ENCODE results near the gene COL24A1. TPM values are rescaled to one million over a fixed set of nuclear protein-coding genes. Genes with fewer than 3 reads are reported as not detected.
A peak's percentile ranks its signal among the peaks of the same experiment; 100 is the strongest.

COL24A1 gene
- total and polyA plus RNA-seq, 2 experiments from 2014 or later, result 0.32 to 0.54 TPM

GRCh38 chr1:86000601-86001000 lies 156.0 kb downstream of the COL24A1 start:
- Histone ChIP-seq H3K27ac (no peak overlapping the region), H3K4me1 (ENCODE audit: low read depth) (no peaks in the 10 kb centered on the region)
- DNase-seq (ENCODE audit: low read depth in 1 of 2, low spot score in 1 of 2), result no peak

GRCh38 chr1:85998105-85998855 lies 158.3 kb downstream of the COL24A1 start:
- H3K9me3 ChIP-seq (ENCODE audit: low read depth), result no peaks in the 10 kb centered on the region
- H3K4me1 ChIP-seq (ENCODE audit: low read depth), result no peaks in the 10 kb centered on the region
- TF ChIP-seq CTCF (IDR thresholded peaks at IDR 0.05; ENCODE audit: low read depth, low read length), result no peak
- no peak overlapping the region for H3K27ac ChIP-seq
- H3K4me3 ChIP-seq, result no peak overlapping the region
- H3K27me3 ChIP-seq, result no peaks in the 10 kb centered on the region
- no peak for DNase-seq (ENCODE audit: low read depth in 1 of 2, low spot score in 1 of 2)
- no peaks in the 10 kb centered on the region for H3K36me3 ChIP-seq

More at GRCh38 chr1:86000601-86001000, 156.0 kb downstream of the COL24A1 start:
- H3K27me3 ChIP-seq, result no peaks in the 10 kb centered on the region
- H3K4me3 ChIP-seq, result no peak overlapping the region
- no peaks in the 10 kb centered on the region for H3K9me3 ChIP-seq (ENCODE audit: low read depth)
- no peak for TF ChIP-seq CTCF (IDR thresholded peaks at IDR 0.05; ENCODE audit: low read depth, low read length)
- H3K36me3 ChIP-seq, result no peaks in the 10 kb centered on the region

GRCh38 chr1:85992791-85993190 lies 163.8 kb downstream of the COL24A1 start:
- Histone ChIP-seq H3K27me3 (no peaks in the 10 kb centered on the region), H3K9me3 (ENCODE audit: low read depth) (no peaks in the 10 kb centered on the region), H3K4me3 (no peak overlapping the region), H3K4me1 (ENCODE audit: low read depth) (no peaks in the 10 kb centered on the region), H3K36me3 (no peaks in the 10 kb centered on the region), H3K27ac (no peak overlapping the region)
- TF ChIP-seq CTCF (IDR thresholded peaks at IDR 0.05; ENCODE audit: low read depth, low read length), result no peak
- DNase-seq (ENCODE audit: low read depth in 1 of 2, low spot score in 1 of 2), result peak in 1 of 2 donors; percentile 69

- Histone ChIP-seq H3K4me3 (no peak overlapping the region), H3K9me3 (ENCODE audit: low read depth) (no peaks in the 10 kb centered on the region), H3K27me3 (no peaks in the 10 kb centered on the region), H3K27ac (no peak overlapping the region), H3K4me1 (ENCODE audit: low read depth) (no peaks in the 10 kb centered on the region), H3K36me3 (no peaks in the 10 kb centered on the region)
- no peak for DNase-seq (ENCODE audit: low read depth in 1 of 2, low spot score in 1 of 2)
- no peak for TF ChIP-seq CTCF (IDR thresholded peaks at IDR 0.05; ENCODE audit: low read depth, low read length)
Observed at GRCh38 chr1:85991261-85991660, 165.3 kb downstream of the COL24A1 start.

DNA sequence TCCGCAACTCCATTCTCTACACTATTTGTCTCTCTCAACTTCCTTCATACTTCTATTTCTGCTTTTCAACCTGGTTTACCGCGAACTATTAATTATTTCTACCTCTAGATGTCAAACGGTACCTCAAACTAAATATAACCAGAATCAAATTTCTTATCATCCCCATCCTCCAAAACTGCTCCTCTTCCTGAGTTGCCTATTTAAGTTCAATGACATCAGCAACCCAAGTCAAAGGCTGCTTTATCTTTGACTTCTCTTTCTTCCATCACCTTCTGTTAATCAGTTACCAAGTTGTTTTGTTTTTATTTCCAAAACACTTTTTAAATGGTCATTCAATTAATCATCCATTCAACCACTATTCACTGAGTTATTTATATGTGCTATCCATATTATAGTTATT lies 171.9 kb downstream of the COL24A1 start:
- no peaks in the 10 kb centered on the region for H3K27me3 ChIP-seq
- no peak for TF ChIP-seq CTCF (IDR thresholded peaks at IDR 0.05; ENCODE audit: low read depth, low read length)
- no peaks in the 10 kb centered on the region for H3K9me3 ChIP-seq (ENCODE audit: low read depth)
- H3K36me3 ChIP-seq, result no peaks in the 10 kb centered on the region
- H3K27ac ChIP-seq, result no peak overlapping the region
- H3K4me1 ChIP-seq (ENCODE audit: low read depth), result no peaks in the 10 kb centered on the region
- no peak for DNase-seq (ENCODE audit: low read depth in 1 of 2, low spot score in 1 of 2)
- no peak overlapping the region for H3K4me3 ChIP-seq
